PC-9 (cell line): ENCODE results near the gene CEMIP2.

Experiments used
- EZH2 ChIP-seq: fragments of 200-600 bp; sonication (generic); IDR thresholded peaks from 2 replicates; pipeline ENCODE4 v1.8.0; 2017; ENCODE audit warnings: antibody characterized with exemption, low read depth
- TF ChIP-seq, protein P1 (sequence below): fragments of 200-600 bp; sonication (generic); conservative IDR thresholded peaks from 2 replicates; pipeline ENCODE4 v1.6.1; 2017; ENCODE audit warnings: mixed run types, antibody characterized with exemption, mild to moderate bottlenecking, moderate library complexity

DNA sequence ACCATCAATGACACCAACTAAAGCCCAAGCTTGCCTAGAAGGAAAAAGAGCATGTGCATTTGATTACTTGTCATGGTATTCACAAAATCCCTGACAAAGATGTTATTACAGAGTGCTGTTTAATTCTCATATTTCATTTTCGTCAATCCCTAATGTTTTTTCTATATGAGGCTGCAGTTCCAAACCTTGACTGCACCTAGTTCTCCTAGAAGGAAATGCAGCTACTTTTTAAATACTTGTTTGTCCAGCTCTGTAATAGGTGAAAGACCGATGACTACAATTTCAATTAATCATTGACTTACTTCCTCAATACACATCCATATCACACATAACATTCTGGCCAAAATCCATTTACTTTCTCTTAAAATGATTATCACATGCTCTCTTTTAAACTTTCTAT, 28.1 kb downstream of the CEMIP2 start:
- TF ChIP-seq, protein P1, sequence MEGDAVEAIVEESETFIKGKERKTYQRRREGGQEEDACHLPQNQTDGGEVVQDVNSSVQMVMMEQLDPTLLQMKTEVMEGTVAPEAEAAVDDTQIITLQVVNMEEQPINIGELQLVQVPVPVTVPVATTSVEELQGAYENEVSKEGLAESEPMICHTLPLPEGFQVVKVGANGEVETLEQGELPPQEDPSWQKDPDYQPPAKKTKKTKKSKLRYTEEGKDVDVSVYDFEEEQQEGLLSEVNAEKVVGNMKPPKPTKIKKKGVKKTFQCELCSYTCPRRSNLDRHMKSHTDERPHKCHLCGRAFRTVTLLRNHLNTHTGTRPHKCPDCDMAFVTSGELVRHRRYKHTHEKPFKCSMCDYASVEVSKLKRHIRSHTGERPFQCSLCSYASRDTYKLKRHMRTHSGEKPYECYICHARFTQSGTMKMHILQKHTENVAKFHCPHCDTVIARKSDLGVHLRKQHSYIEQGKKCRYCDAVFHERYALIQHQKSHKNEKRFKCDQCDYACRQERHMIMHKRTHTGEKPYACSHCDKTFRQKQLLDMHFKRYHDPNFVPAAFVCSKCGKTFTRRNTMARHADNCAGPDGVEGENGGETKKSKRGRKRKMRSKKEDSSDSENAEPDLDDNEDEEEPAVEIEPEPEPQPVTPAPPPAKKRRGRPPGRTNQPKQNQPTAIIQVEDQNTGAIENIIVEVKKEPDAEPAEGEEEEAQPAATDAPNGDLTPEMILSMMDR: no peak
- no peak for TF ChIP-seq EZH2
